Activated T-cell treated with anti-CD3 and anti-CD28 coated beads, Interleukin-2, amount 50 U/mL, for 72 hours (primary cell): ENCODE measurements around the gene CD274. TPM values are rescaled to one million over a fixed set of nuclear protein-coding genes. Genes with fewer than 3 reads are reported as not detected.
A peak's percentile ranks its signal among the peaks of the same experiment; 100 is the strongest.

Source experiments
- ATAC-seq, 2 donors: fragments of 150-1000 bp; cut with Tn5 transposase; replicated peaks in 1 of 2; 2 replicates each; pipeline ENCODE4 v1.10.0; 2021; ENCODE audit warnings: moderate library complexity in 2 of 2, mild to moderate bottlenecking in 1 of 2
- DNase-seq, 2 donors: peaks; one replicate each; pipeline ENCODE4 v3.0.0; 2021 to 2022; ENCODE audit warnings: mixed read lengths in 1 of 2
- H3K27ac Mint-ChIP-seq: one replicate; pipeline ENCODE4 v1.8.0; 2022; ENCODE audit warnings: mild to moderate bottlenecking, moderate library complexity, mixed read lengths
- H3K27me3 Mint-ChIP-seq: one replicate; pipeline ENCODE4 v1.8.0; 2022; ENCODE audit warnings: low read depth, mixed read lengths
- H3K36me3 Mint-ChIP-seq, 2 donors: one replicate each; pipeline ENCODE4 v1.8.0; 2022; ENCODE audit warnings: mixed read lengths in 2 of 2, mild to moderate bottlenecking in 1 of 2; ENCODE audit not compliant: insufficient read depth in 2 of 2
- H3K4me1 Mint-ChIP-seq: one replicate; pipeline ENCODE4 v1.8.0; 2022; ENCODE audit warnings: low read depth, mixed read lengths
- H3K4me3 Mint-ChIP-seq, 2 donors: one replicate each; pipeline ENCODE4 v1.8.0; 2022; ENCODE audit warnings: mild to moderate bottlenecking in 2 of 2, mixed read lengths in 2 of 2, moderate library complexity in 2 of 2
- H3K9me3 Mint-ChIP-seq, 2 donors: one replicate each; pipeline ENCODE4 v1.8.0; 2022; ENCODE audit warnings: mixed read lengths in 2 of 2
- total RNA-seq, 2 donors: library from RNA; stranded (reverse); gene quantifications; one replicate each; pipeline ENCODE4 v1.2.3, GENCODE V29; 2022

Gene CD274
- total RNA-seq, 2 donors from 2014 or later, result 16.4 to 36.3 TPM

- Mint-ChIP-seq H3K9me3 (peaks cover 11 to 15% of the 10 kb centered on the region in 2 donors), H3K27me3 (no peaks in the 10 kb centered on the region)
- ATAC-seq, result no peak
Observed at GRCh38 chr9:5500441-5501235, 50.3 kb downstream of the CD274 start.

GRCh38 chr9:5502553-5502952, 52.2 kb downstream of the CD274 start:
- H3K4me3 Mint-ChIP-seq, result no peak overlapping the region
- no peak for ATAC-seq
- DNase-seq, result no peak
- H3K27ac Mint-ChIP-seq, result no peak overlapping the region
- H3K36me3 Mint-ChIP-seq, result peaks cover 14 to 28% of the 10 kb centered on the region in 2 donors
- H3K4me1 Mint-ChIP-seq, result peaks cover 10% of the 10 kb centered on the region
- peaks cover 16 to 20% of the 10 kb centered on the region in 2 donors for H3K9me3 Mint-ChIP-seq
- H3K27me3 Mint-ChIP-seq, result no peaks in the 10 kb centered on the region

More at GRCh38 chr9:5500441-5501235, 50.3 kb downstream of the CD274 start:
- Mint-ChIP-seq H3K36me3 (peaks cover 14 to 22% of the 10 kb centered on the region in 2 donors), H3K27ac (no peak overlapping the region), H3K4me1 (peaks cover 14% of the 10 kb centered on the region), H3K4me3 (no peak overlapping the region)
- DNase-seq, result no peak

GRCh38 chr9:5509573-5509972, 59.2 kb downstream of the CD274 start:
- peaks cover 8 to 9% of the 10 kb centered on the region in 2 donors for H3K9me3 Mint-ChIP-seq
- H3K36me3 Mint-ChIP-seq, result peaks cover 7 to 15% of the 10 kb centered on the region in 2 donors
- H3K4me3 Mint-ChIP-seq, result peak overlapping the region; percentile 46 to 93
- ATAC-seq (no peak), DNase-seq (no peak)
- peak overlapping the region; percentile 38 for H3K27ac Mint-ChIP-seq
- H3K4me1 Mint-ChIP-seq, result peaks cover 54% of the 10 kb centered on the region
- no peaks in the 10 kb centered on the region for H3K27me3 Mint-ChIP-seq

- H3K4me3 Mint-ChIP-seq, result peak within 1 kb of the TSS; percentile 72 to 93
- peak; percentile 93 for ATAC-seq
- H3K27me3 Mint-ChIP-seq, result no peaks in the 10 kb centered on the region
- H3K36me3 Mint-ChIP-seq, result peaks cover 3 to 8% of the 10 kb centered on the region in 2 donors
- peak within 1 kb of the TSS; percentile 97 for H3K27ac Mint-ChIP-seq
- H3K9me3 Mint-ChIP-seq, result peaks cover 5% of the 10 kb centered on the region in 2 donors
- peak; percentile 70 to 77 for DNase-seq
- H3K4me1 Mint-ChIP-seq, result peaks cover 47% of the 10 kb centered on the region
Observed at GRCh38 chr9:5510360-5510931, 60.1 kb downstream of the CD274 start, which contains the start of gene PDCD1LG2. TSS of gene PDCD1LG2 (plus strand) at chr9:5510531. CDS start at chr9:5522547, 12,016 bp downstream.

- ATAC-seq (no peak), DNase-seq (no peak)
- no peaks in the 10 kb centered on the region for H3K27me3 Mint-ChIP-seq
- H3K9me3 Mint-ChIP-seq, result peaks cover 4% of the 10 kb centered on the region in 2 donors
- H3K27ac Mint-ChIP-seq, result peak overlapping the region; percentile 97
- peaks cover 1 to 8% of the 10 kb centered on the region in 2 donors for H3K36me3 Mint-ChIP-seq
- peak overlapping the region; percentile 72 to 93 for H3K4me3 Mint-ChIP-seq
- H3K4me1 Mint-ChIP-seq, result peaks cover 47% of the 10 kb centered on the region
Observed at GRCh38 chr9:5510989-5511388, 60.6 kb downstream of the CD274 start.

- Mint-ChIP-seq H3K9me3 (no peaks in the 10 kb centered on the region), H3K36me3 (peaks cover 1 to 8% of the 10 kb centered on the region in 2 donors), H3K4me1 (peaks cover 47% of the 10 kb centered on the region), H3K4me3 (peak overlapping the region; percentile 72 to 93), H3K27me3 (no peaks in the 10 kb centered on the region), H3K27ac (peak overlapping the region; percentile 97)
- DNase-seq (no peak), ATAC-seq (no peak)
Observed at GRCh38 chr9:5511476-5511875, 61.1 kb downstream of the CD274 start.

GRCh38 chr9:5511935-5512580, 61.7 kb downstream of the CD274 start:
- DNase-seq, result no peak
- H3K4me3 Mint-ChIP-seq, result peak overlapping the region; percentile 72 to 93
- peaks cover 52% of the 10 kb centered on the region for H3K4me1 Mint-ChIP-seq
- H3K27ac Mint-ChIP-seq, result peak overlapping the region; percentile 6
- no peak for ATAC-seq
- H3K36me3 Mint-ChIP-seq, result peaks cover 1 to 3% of the 10 kb centered on the region in 2 donors
- no peaks in the 10 kb centered on the region for H3K9me3 Mint-ChIP-seq
- no peaks in the 10 kb centered on the region for H3K27me3 Mint-ChIP-seq

GRCh38 chr9:5512658-5513452, 62.5 kb downstream of the CD274 start:
- peak overlapping the region; percentile 72 to 93 for H3K4me3 Mint-ChIP-seq
- peaks cover 60% of the 10 kb centered on the region for H3K4me1 Mint-ChIP-seq
- H3K9me3 Mint-ChIP-seq, result no peaks in the 10 kb centered on the region
- ATAC-seq (no peak), DNase-seq (no peak)
- peaks cover 1 to 2% of the 10 kb centered on the region in 2 donors for H3K36me3 Mint-ChIP-seq
- no peak overlapping the region for H3K27ac Mint-ChIP-seq
- H3K27me3 Mint-ChIP-seq, result no peaks in the 10 kb centered on the region

GRCh38 chr9:5513966-5514616, 63.7 kb downstream of the CD274 start:
- DNase-seq, result no peak
- Mint-ChIP-seq H3K4me3 (no peak overlapping the region), H3K27ac (no peak overlapping the region), H3K4me1 (peaks cover 64% of the 10 kb centered on the region), H3K36me3 (peaks cover 0 to 1% of the 10 kb centered on the region in 2 donors), H3K27me3 (no peaks in the 10 kb centered on the region), H3K9me3 (no peaks in the 10 kb centered on the region)
- no peak for ATAC-seq

- Mint-ChIP-seq H3K36me3 (peaks cover 0 to 1% of the 10 kb centered on the region in 2 donors), H3K27me3 (no peaks in the 10 kb centered on the region), H3K27ac (no peak overlapping the region), H3K9me3 (no peaks in the 10 kb centered on the region), H3K4me3 (no peak overlapping the region), H3K4me1 (peaks cover 65% of the 10 kb centered on the region)
- ATAC-seq (no peak), DNase-seq (no peak)
Observed at GRCh38 chr9:5514617-5515260, 64.4 kb downstream of the CD274 start.

GRCh38 chr9:5515261-5515650, 64.9 kb downstream of the CD274 start:
- H3K27me3 Mint-ChIP-seq, result no peaks in the 10 kb centered on the region
- H3K4me3 Mint-ChIP-seq, result no peak overlapping the region
- H3K27ac Mint-ChIP-seq, result no peak overlapping the region
- ATAC-seq, result no peak
- no peak for DNase-seq
- H3K9me3 Mint-ChIP-seq, result no peaks in the 10 kb centered on the region
- H3K4me1 Mint-ChIP-seq, result peaks cover 62% of the 10 kb centered on the region
- peaks cover 0 to 1% of the 10 kb centered on the region in 2 donors for H3K36me3 Mint-ChIP-seq
